22Rv1 (cell line): ENCODE results near the gene RBM20.

Experiments
- H3K27ac ChIP-seq: fragments of 450-650 bp; 2 replicates; pipeline ENCODE4 v1.5.1; 2017
- CTCF ChIP-seq: fragments of 450-650 bp; IDR thresholded peaks from 2 replicates; pipeline ENCODE4 v1.5.1; 2017; ENCODE audit warnings: mild to moderate bottlenecking
- ZFX ChIP-seq: fragments of 450-650 bp; IDR thresholded peaks from 2 replicates; pipeline ENCODE4 v1.6.1; 2017; ENCODE audit warnings: antibody characterized with exemption, borderline replicate concordance

The RBM20 gene

GRCh38 chr10:110803830-110804338 is 159.7 kb downstream of the RBM20 start:
- no peak overlapping the region for H3K27ac ChIP-seq
- TF ChIP-seq CTCF (0 out of 2 replicates have a peak, but pooled peaks have one; percentile 15), ZFX (no peak)

DNA sequence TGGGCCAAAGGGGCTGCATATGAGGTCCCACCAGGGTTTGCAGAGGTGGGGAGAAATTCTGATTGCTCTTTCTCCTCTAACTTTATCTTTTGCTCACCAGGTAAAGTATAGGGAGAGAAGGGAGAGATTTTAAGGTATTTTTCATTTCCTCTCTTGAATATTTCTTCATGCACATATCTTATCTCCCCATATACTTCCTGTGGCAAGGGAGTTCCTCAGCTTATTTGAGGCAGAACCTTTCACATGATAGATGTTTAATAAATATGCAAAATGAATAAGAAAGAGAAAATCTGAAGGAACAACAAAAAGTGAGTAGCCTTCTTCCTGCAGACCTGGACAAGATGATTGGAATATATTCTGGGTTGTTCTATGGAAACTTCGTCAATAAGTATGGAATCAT is 160.2 kb downstream of the RBM20 start:
- TF ChIP-seq CTCF (no peak), ZFX (no peak)
- H3K27ac ChIP-seq, result no peak overlapping the region

- no peak overlapping the region for H3K27ac ChIP-seq
- no peak for TF ChIP-seq CTCF
- no peak for TF ChIP-seq ZFX
Measured at GRCh38 chr10:110805292-110805691, 161.2 kb downstream of the RBM20 start.

DNA sequence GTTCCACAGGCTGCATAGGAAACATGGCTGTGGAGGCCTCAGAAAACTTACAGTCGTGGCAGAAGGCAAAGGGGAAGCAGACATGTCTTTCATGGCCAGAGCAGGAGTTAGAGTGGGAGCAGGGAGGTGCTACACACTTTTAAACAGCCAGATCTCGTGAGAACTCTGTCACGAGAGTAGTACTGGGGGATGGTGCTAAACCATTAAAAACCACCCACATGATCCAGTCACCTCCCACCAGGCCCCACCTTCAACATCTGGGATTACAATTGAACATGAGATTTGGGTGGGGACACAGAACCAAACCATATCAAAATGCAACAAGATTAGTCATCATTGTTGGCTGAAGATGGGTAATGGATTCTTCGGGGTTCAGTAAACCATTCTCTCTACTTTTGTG is 162.2 kb downstream of the RBM20 start:
- TF ChIP-seq ZFX, result no peak
- no peak for TF ChIP-seq CTCF
- no peak overlapping the region for H3K27ac ChIP-seq

- TF ChIP-seq CTCF (no peak), ZFX (no peak)
- H3K27ac ChIP-seq, result no peak overlapping the region
Measured at GRCh38 chr10:110808123-110808522, 164.0 kb downstream of the RBM20 start.

DNA sequence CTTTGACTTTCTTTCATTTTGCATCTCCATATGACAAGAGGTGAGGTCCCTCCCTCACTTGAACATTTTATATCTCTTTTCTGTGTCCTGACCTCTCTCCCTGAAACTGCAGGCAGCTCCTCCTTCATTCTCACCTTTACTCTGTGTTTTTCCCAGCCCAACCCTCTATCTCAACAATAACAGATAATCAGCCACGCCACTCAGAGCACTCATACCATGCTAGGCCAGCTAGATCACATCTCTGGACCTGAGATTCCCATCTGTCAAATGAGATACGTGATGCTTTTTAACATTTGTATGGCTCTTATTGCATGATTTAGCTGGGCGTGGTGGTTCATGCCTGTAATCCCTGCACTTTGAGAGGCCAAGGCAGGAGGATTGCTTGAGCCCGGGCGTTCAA is 164.5 kb downstream of the RBM20 start:
- no peak for TF ChIP-seq ZFX
- no peak for TF ChIP-seq CTCF
- H3K27ac ChIP-seq, result no peak overlapping the region

GRCh38 chr10:110810625-110811024 is 166.5 kb downstream of the RBM20 start:
- no peak overlapping the region for H3K27ac ChIP-seq
- TF ChIP-seq ZFX (no peak), CTCF (no peak)
